ENCODE results near the gene LPAR2. TPM values are rescaled to one million over a fixed set of nuclear protein-coding genes. Genes with fewer than 3 reads are reported as not detected.
A peak's percentile ranks its signal among the peaks of the same experiment; 100 is the strongest.

The LPAR2 gene
- polyA plus RNA-seq, 2 of the 4 experiments (the other 2 are of a cell fraction) = 1.5 to 3.8 TPM

DNA sequence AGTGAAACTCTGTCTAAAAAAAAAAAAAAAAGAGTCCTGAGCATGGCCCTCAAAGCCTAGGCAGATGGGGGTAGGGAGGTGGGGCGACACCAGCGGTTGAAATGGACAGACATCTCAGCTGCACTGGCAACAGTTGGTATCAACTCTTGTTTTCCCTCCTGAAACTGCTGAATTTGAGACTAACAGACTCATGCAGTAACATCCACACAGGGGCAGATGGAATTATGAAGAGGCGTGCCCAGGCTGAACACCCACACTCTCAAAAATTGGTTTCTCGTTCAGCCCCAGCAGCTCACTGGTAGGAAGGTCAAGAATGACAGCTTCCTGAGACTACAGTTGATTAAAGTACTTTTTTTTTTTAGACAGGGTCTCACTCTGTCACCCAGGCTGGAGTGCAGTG, 33.6 kb downstream of the LPAR2 start (continued):
- TF ChIP-seq, protein P1, sequence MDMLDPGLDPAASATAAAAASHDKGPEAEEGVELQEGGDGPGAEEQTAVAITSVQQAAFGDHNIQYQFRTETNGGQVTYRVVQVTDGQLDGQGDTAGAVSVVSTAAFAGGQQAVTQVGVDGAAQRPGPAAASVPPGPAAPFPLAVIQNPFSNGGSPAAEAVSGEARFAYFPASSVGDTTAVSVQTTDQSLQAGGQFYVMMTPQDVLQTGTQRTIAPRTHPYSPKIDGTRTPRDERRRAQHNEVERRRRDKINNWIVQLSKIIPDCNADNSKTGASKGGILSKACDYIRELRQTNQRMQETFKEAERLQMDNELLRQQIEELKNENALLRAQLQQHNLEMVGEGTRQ (IDR thresholded peaks at IDR 0.05) = no peak
- TF ChIP-seq CHD4 (IDR thresholded peaks at IDR 0.05; ENCODE audit: borderline replicate concordance) (no peak), RARB (CRISPR knock-in tag; IDR thresholded peaks at IDR 0.05) (no peak)

DNA sequence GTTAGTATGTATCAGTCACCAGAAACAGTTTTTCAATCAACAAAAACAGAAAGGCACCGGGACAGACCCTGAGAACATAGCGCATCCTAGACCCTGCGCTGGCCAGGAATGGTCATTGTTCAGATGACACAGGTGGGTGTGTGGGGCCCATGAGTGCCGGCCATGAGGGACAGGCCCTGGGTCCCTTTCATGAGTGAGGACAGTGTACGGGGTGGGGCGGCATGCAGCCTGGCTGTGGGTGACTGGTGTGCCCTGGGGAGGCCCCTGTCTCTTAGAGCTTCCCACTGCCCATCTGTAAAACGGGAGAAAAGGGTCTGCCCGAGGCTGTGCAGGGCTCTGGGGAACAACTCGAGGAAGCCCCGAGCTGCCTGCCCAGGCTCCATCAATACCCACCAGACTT, 35.3 kb downstream of the LPAR2 start:
- no peaks in the 10 kb centered on the region for H3K9me3 ChIP-seq
- no peak overlapping the region for H3K4me2 ChIP-seq
- no peak for TF ChIP-seq RFX5 (IDR thresholded peaks at IDR 0.05)
- no peak for TF ChIP-seq JUN (IDR thresholded peaks at IDR 0.05)
- no peak for TF ChIP-seq SREBF2 (IDR thresholded peaks at IDR 0.05)
- TF ChIP-seq, protein P2, sequence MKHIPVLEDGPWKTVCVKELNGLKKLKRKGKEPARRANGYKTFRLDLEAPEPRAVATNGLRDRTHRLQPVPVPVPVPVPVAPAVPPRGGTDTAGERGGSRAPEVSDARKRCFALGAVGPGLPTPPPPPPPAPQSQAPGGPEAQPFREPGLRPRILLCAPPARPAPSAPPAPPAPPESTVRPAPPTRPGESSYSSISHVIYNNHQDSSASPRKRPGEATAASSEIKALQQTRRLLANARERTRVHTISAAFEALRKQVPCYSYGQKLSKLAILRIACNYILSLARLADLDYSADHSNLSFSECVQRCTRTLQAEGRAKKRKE (CRISPR knock-in tag; IDR thresholded peaks at IDR 0.05; ENCODE audit: low read depth) = no peak
- TF ChIP-seq ZSCAN20 (CRISPR knock-in tag; IDR thresholded peaks at IDR 0.05) = no peak
- no peak for TF ChIP-seq CHD4 (IDR thresholded peaks at IDR 0.05; ENCODE audit: borderline replicate concordance)
- POLR2A ChIA-PET = no interaction called here
- WGBS (ENCODE audit: missing lambda C conversion rate) = 88% methylated on average over 10 of the region's 10 CpGs
- ATAC-seq (no peak), DNase-seq (ENCODE audit: low read depth in 1 of 2, low spot score in 1 of 2) (no peak), FAIRE-seq (no peak)
- H3K4me3 ChIP-seq = no peak overlapping the region
- peaks cover 12% of the 10 kb centered on the region for H3K4me1 ChIP-seq
- H3K27ac ChIP-seq = no peak overlapping the region
- CTCF ChIA-PET = no interaction called here

DNA sequence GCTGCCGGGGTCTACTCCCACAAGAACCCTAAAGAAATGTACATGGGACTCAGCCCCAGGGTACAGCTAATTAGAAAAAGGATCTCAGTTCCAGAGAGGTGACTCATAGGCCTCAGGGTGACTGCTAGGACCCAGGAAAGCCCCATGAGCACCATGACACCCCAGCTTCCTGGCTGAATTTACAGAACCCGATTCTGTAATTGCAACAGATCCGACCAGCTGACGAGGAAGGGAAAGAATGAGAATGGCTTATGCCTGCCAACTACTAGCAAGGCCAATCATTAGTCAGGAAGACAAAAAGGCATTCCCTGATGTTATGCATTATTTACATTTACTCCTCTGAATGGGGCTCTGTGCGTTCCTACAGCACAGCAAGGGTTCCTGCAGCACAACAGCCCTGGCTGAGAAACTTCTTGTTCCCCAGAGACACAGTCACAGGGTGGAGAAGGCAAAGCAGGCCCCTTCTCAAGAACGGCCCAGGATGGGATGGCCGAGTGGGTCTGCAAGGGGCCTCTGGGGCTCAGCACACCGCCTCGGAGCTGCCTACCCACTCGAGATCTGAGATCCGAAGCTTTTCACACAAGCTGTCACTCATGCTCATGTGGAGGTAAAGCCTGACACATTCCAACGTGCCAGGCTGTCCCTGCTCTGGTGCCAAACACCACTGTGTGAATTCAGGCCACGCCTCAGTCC, 36.7 kb downstream of the LPAR2 start:
- CTCF ChIA-PET = interaction anchor here (0.6 to 3.4 kb wide), 3 partner anchors 20 to 59 kb away, joined by 3 to 14 read pairs (median 6); no protein-coding TSS in a partner anchor
- peaks cover 12% of the 10 kb centered on the region for H3K4me1 ChIP-seq
- ATAC-seq = peak; percentile 73 to 74; a peak in 5 of 6 replicates
- POLR2A ChIA-PET = no interaction called here
- DNase-seq (ENCODE audit: low read depth in 1 of 2, low spot score in 1 of 2) = peak; percentile 54 to 58
- peak overlapping the region; percentile 47 for H3K4me2 ChIP-seq
- 23% methylated on average over 12 of the region's 13 CpGs for WGBS (ENCODE audit: missing lambda C conversion rate)
- TF ChIP-seq, protein P3, sequence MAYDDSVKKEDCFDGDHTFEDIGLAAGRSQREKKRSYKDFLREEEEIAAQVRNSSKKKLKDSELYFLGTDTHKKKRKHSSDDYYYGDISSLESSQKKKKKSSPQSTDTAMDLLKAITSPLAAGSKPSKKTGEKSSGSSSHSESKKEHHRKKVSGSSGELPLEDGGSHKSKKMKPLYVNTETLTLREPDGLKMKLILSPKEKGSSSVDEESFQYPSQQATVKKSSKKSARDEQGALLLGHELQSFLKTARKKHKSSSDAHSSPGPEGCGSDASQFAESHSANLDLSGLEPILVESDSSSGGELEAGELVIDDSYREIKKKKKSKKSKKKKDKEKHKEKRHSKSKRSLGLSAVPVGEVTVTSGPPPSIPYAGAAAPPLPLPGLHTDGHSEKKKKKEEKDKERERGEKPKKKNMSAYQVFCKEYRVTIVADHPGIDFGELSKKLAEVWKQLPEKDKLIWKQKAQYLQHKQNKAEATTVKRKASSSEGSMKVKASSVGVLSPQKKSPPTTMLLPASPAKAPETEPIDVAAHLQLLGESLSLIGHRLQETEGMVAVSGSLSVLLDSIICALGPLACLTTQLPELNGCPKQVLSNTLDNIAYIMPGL (CRISPR knock-in tag; IDR thresholded peaks at IDR 0.05; ENCODE audit: borderline replicate concordance) = no peak
- TF ChIP-seq FOSL2 (IDR thresholded peaks at IDR 0.05) (no peak), FOSL2 (CRISPR knock-in tag; IDR thresholded peaks at IDR 0.05) (peak; percentile 63), CEBPB (IDR thresholded peaks at IDR 0.05) (peak in 1 of 2 experiments; percentile 36; a peak in 1 of 4 replicates)
- peak overlapping the region; percentile 50 to 79; a peak in 5 of 6 replicates for H3K27ac ChIP-seq
- no peaks in the 10 kb centered on the region for H3K9me3 ChIP-seq
- FAIRE-seq = no peak
- no peak overlapping the region for H3K4me3 ChIP-seq

DNA sequence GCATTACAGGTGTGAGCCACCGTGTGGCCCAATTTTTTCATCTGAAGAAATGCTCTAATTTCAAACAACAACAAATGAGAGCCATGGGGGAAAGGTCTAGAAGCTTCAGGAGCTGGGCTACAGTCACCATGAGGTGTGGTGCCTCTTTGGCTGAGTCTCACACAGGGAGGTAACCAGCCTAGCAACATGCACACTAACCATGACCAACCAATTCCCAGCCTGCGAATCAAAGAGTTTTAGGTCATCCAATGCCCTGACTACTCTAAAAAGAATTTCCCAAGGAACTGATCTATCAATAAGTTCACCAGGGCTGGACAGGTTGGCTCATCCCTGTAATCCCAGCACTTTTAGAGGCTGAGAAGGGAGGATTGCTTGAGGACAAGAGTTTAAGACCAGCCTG, 39.5 kb downstream of the LPAR2 start:
- no peak for ATAC-seq
- peak in 1 of 2 experiments; percentile 7 for DNase-seq (ENCODE audit: low read depth in 1 of 2, low spot score in 1 of 2)
- Histone ChIP-seq H3K27ac (no peak overlapping the region), H3K9me3 (no peaks in the 10 kb centered on the region), H3K4me3 (no peak overlapping the region), H3K4me2 (no peak overlapping the region), H3K4me1 (peaks cover 12% of the 10 kb centered on the region)
- no peak for TF ChIP-seq SREBF2 (IDR thresholded peaks at IDR 0.05)
- ChIA-PET POLR2A (no interaction called here), CTCF (interaction anchor here (0.6 to 3.4 kb wide), 2 partner anchors 34 to 50 kb away, joined by 3 to 14 read pairs; no protein-coding TSS in a partner anchor)
- no peak for FAIRE-seq
- 56% methylated on average over 2 of the region's 2 CpGs for whole genome bisulfite sequencing (ENCODE audit: missing lambda C conversion rate)

DNA sequence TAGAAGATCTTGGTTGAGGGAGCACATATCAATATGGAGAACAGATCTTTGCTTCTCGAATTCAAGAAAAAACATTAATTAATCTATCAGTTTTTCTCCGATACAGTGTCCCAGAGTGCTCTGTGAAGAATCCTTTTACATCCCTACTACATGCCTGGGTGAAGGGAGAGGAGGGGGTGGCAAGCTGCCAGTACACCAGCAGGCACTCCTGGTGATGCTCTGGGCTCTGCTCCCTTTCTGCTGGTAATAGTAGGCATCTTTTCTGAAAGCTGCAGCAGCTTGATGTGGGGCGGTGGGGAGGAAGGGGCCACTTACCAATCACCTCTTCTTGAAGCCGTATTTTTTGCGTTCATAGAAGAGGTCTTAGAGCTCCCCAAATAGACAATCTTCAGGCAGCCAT, 40.2 kb downstream of the LPAR2 start:
- ATAC-seq (no peak), DNase-seq (ENCODE audit: low read depth in 1 of 2, low spot score in 1 of 2) (no peak), FAIRE-seq (no peak)
- CTCF ChIA-PET = interaction anchor here (3.4 kb wide), 1 partner anchor 34 kb away, joined by 14 read pairs; no protein-coding TSS in a partner anchor
- TF ChIP-seq CBX8 (IDR thresholded peaks at IDR 0.05) (no peak), EHF (CRISPR knock-in tag; IDR thresholded peaks at IDR 0.05) (no peak), HOXB5 (CRISPR knock-in tag; IDR thresholded peaks at IDR 0.05) (no peak), SREBF2 (IDR thresholded peaks at IDR 0.05) (no peak), ZC3H11A (IDR thresholded peaks at IDR 0.05) (no peak), MAZ (IDR thresholded peaks at IDR 0.05; ENCODE audit: borderline replicate concordance, low read depth, low read length) (no peak), BHLHE40 (IDR thresholded peaks at IDR 0.05; ENCODE audit: low read depth, low read length) (no peak)
- Histone ChIP-seq H3K27ac (no peak overlapping the region), H3K4me1 (peaks cover 12% of the 10 kb centered on the region), H3K4me2 (no peak overlapping the region), H3K4me3 (no peak overlapping the region), H3K9me3 (no peaks in the 10 kb centered on the region)
- 89% methylated on average over 5 of the region's 5 CpGs for WGBS (ENCODE audit: missing lambda C conversion rate)
- POLR2A ChIA-PET = no interaction called here

Data from A549 (cell line).